HepG2 (cell line): Measurements from ENCODE around the gene NOL4L. TPM values are rescaled to one million over a fixed set of nuclear protein-coding genes. Genes with fewer than 3 reads are reported as not detected.

Source experiments
- ATAC-seq: fragments of 200-7000 bp; cut with Tn5 transposase; 3 replicates; pipeline ENCODE4 v1.9.1; 2020; ENCODE audit warnings: mild to moderate bottlenecking, moderate library complexity
- BruUV-seq: library from RNA; stranded (reverse); fragments of 400-500 nt; replicated peaks from 2 replicates; lab custom pipeline; 2021; lab: Mats Ljungman, UMichigan
- CTCF ChIA-PET: fragments of 300-600 bp; formaldehyde crosslinking; extraction: SDS; loops from one replicate; lab custom pipeline; 2021; ENCODE audit warnings: low total read pairs, inconsistent platforms, low intra/inter-chr PET ratio; lab: Yijun Ruan, JAX
- POLR2A ChIA-PET: fragments of 350-600 bp; sonication (Branson Sonifier 250); formaldehyde crosslinking; loops from one replicate; lab custom pipeline; 2020; ENCODE audit warnings: antibody characterized with exemption, inconsistent platforms; lab: Yijun Ruan, JAX
- DNase-seq: peaks from one replicate; pipeline ENCODE4 v3.0.0-alpha.2; 2015; ENCODE audit warnings: low spot score
- FAIRE-seq: peaks from 3 replicates; lab custom pipeline; 2011; peaks lifted over from hg19 to GRCh38; lab: Jason Lieb, UNC
- H2AFZ ChIP-seq: one replicate; pipeline ENCODE4 v1.6.1; 2011; ENCODE audit warnings: low read length, inconsistent platforms
- H3K27ac ChIP-seq: fragments of 300-600 bp; 3 replicates; pipeline ENCODE4 v1.8.0; 2011; ENCODE audit warnings: mixed run types, mild to moderate bottlenecking, mixed read lengths, low read length, inconsistent platforms; ENCODE audit not compliant: insufficient read depth; ENCODE audit errors: extremely low read length
- H3K27me3 ChIP-seq, 2 experiments: fragments of 200-600 bp in 1 of 2; 2 replicates in 1 of 2; 3 replicates in 1 of 2; pipeline versions ENCODE4 v1.6.0 to v1.8.0; 2011; ENCODE audit warnings: low read length in 2 of 2, mild to moderate bottlenecking in 2 of 2, moderate library complexity in 2 of 2, inconsistent platforms in 1 of 2; ENCODE audit not compliant: insufficient read depth in 2 of 2, control insufficient read depth in 1 of 2
- H3K36me3 ChIP-seq, 2 experiments: fragments of 200-600 bp in 1 of 2; replicated peaks in 1 of 2; 2 replicates in 1 of 2; 3 replicates in 1 of 2; pipeline versions ENCODE4 v1.5.1 to v1.8.0; 2011; ENCODE audit warnings: low read length in 2 of 2, inconsistent platforms in 1 of 2; ENCODE audit not compliant: insufficient read depth in 2 of 2, control insufficient read depth in 1 of 2
- H3K4me1 ChIP-seq: 2 replicates; pipeline ENCODE4 v1.5.1; 2012; ENCODE audit warnings: low read length, inconsistent platforms; ENCODE audit not compliant: insufficient read depth
- H3K4me2 ChIP-seq: 2 replicates; pipeline ENCODE4 v1.6.0; 2011; ENCODE audit warnings: low read depth, low read length, inconsistent platforms
- H3K4me3 ChIP-seq, 3 experiments: fragments of 200-600 bp in 1 of 3; sonication (generic), shearing (Covaris generic) in 1 of 3; replicated peaks in 1 of 3; 2 replicates each; pipeline ENCODE4 v1.5.1; 2011 to 2016; ENCODE audit warnings: low read length in 3 of 3, inconsistent platforms in 2 of 3, low read depth in 2 of 3, mild to moderate bottlenecking in 2 of 3, control low read depth in 1 of 3, mixed read lengths in 1 of 3; ENCODE audit not compliant: insufficient read depth in 1 of 3
- H3K79me2 ChIP-seq: one replicate; pipeline ENCODE4 v1.6.1; 2011; ENCODE audit warnings: low read length, inconsistent platforms; ENCODE audit not compliant: insufficient read depth
- H3K9ac ChIP-seq: 2 replicates; pipeline ENCODE4 v1.6.0; 2011; ENCODE audit warnings: mild to moderate bottlenecking, low read depth, low read length, inconsistent platforms; ENCODE audit not compliant: insufficient read depth
- H3K9me3 ChIP-seq: 2 replicates; pipeline ENCODE4 v1.5.1; 2012; ENCODE audit warnings: mild to moderate bottlenecking, low read length
- H4K20me1 ChIP-seq: 2 replicates; pipeline ENCODE4 v1.6.0; 2011; ENCODE audit warnings: inconsistent platforms, mild to moderate bottlenecking, low read length, moderate library complexity; ENCODE audit not compliant: insufficient read depth
- EED ChIP-seq: sonication (generic); formaldehyde crosslinking; IDR thresholded peaks from 2 replicates; pipeline ENCODE4 v1.5.0; 2020; ENCODE audit warnings: mild to moderate bottlenecking, missing genetic modification reagents
- HDAC2 ChIP-seq: sonication (generic); formaldehyde crosslinking; IDR thresholded peaks from 2 replicates; pipeline ENCODE4 v1.4.0; 2020; ENCODE audit warnings: missing genetic modification reagents
- MTA1 ChIP-seq: sonication (generic); formaldehyde crosslinking; IDR thresholded peaks from 2 replicates; pipeline ENCODE4 v1.4.0; 2020; ENCODE audit warnings: missing genetic modification reagents, mild to moderate bottlenecking, borderline replicate concordance
- NRL ChIP-seq: sonication (generic); formaldehyde crosslinking; IDR thresholded peaks from 2 replicates; pipeline ENCODE4 v1.5.0; 2020; ENCODE audit warnings: missing genetic modification reagents, mild to moderate bottlenecking, moderate library complexity, borderline replicate concordance
- REXO4 ChIP-seq: sonication (generic); formaldehyde crosslinking; IDR thresholded peaks from 2 replicates; pipeline ENCODE4 v1.8.0; 2022; ENCODE audit warnings: missing genetic modification reagents, mild to moderate bottlenecking, borderline replicate concordance
- SALL2 ChIP-seq: sonication (generic); formaldehyde crosslinking; IDR thresholded peaks from 2 replicates; pipeline ENCODE4 v1.8.1; 2023; ENCODE audit warnings: mild to moderate bottlenecking, missing genetic modification reagents, inconsistent platforms
- TARDBP ChIP-seq: sonication (generic); formaldehyde crosslinking; IDR thresholded peaks from 2 replicates; pipeline ENCODE4 v1.8.0; 2022; ENCODE audit warnings: mild to moderate bottlenecking, missing genetic modification reagents
- TOE1 ChIP-seq: sonication (generic); formaldehyde crosslinking; IDR thresholded peaks from 2 replicates; pipeline ENCODE4 v1.4.0; 2020; ENCODE audit warnings: mild to moderate bottlenecking, missing genetic modification reagents
- XBP1 ChIP-seq: sonication (generic); formaldehyde crosslinking; IDR thresholded peaks from 2 replicates; pipeline ENCODE4 v1.5.0; 2020; ENCODE audit warnings: missing genetic modification reagents
- ZNF292 ChIP-seq: sonication (generic); formaldehyde crosslinking; IDR thresholded peaks from 2 replicates; pipeline ENCODE4 v1.8.1; 2022; ENCODE audit warnings: mild to moderate bottlenecking, low read depth, missing genetic modification reagents, borderline replicate concordance
- ZNF30 ChIP-seq: sonication (generic); formaldehyde crosslinking; IDR thresholded peaks from 2 replicates; pipeline ENCODE4 v1.5.0; 2020; ENCODE audit warnings: mild to moderate bottlenecking, missing genetic modification reagents
- ZNF33B ChIP-seq: sonication (generic); formaldehyde crosslinking; IDR thresholded peaks from 2 replicates; pipeline ENCODE4 v1.5.1; 2020; ENCODE audit warnings: mild to moderate bottlenecking, missing genetic modification reagents
- ZSCAN30 ChIP-seq: sonication (generic); formaldehyde crosslinking; IDR thresholded peaks from 2 replicates; pipeline ENCODE4 v1.5.0; 2020; ENCODE audit warnings: mild to moderate bottlenecking, missing genetic modification reagents
- WGBS: methylation state at CpG from one replicate; pipeline ENCODE4 v1.1.6; 2017; ENCODE audit warnings: low lambda C conversion rate; 5-methylcytosine and 5-hydroxymethylcytosine counted together
- in situ Hi-C: cut with HindIII; loops from 2 replicates; pipeline ENCODE4 v1.10.0; 2017; ENCODE audit warnings: low pct_unique_long_range_greater_than_20kb; ENCODE audit not compliant: extremely low pct_ligation_motif_present
- intact Hi-C: fragments of 100-400 bp; cut with micrococcal nuclease; formaldehyde crosslinking; loops from one replicate; pipeline ENCODE4 v1.10.0; 2022; ENCODE audit not compliant: unreplicated experiment
- polyA plus RNA-seq, 8 experiments: library from polyadenylated mRNA; depleted of rRNA in 3 of 8; stranded (reverse) in 7 of 8; unstranded in 1 of 8; fragments of >200 nt; fragmentation: Illumina TruSeq in 4 of 8; extraction: Trizol in 4 of 8; gene quantifications; 2 replicates each; pipeline versions ENCODE4 v1.2.1 to v1.2.3, GENCODE V29; 2011 to 2016; ENCODE audit warnings: low read depth in 4 of 8, missing spikeins in 1 of 8, mixed read lengths in 1 of 8; ENCODE audit not compliant: insufficient read depth in 1 of 8
- total RNA-seq, 5 experiments: library from RNA; depleted of rRNA; stranded (reverse); fragments of >200 nt; fragmentation: Illumina TruSeq; extraction: Trizol; gene quantifications; 2 replicates each; pipeline ENCODE4 v1.2.3, GENCODE V29; 2016; ENCODE audit warnings: low read depth in 1 of 5
- TF ChIP-seq, protein P1 (sequence below): sonication (generic); formaldehyde crosslinking; IDR thresholded peaks from 2 replicates; pipeline ENCODE4 v1.4.0; 2020; ENCODE audit warnings: missing genetic modification reagents

NOL4L gene
- total and polyA plus RNA-seq, 2 of the 13 experiments (the other 11 are each of a cell fraction or from before 2014, with no cell fraction given): 16.6 to 35.4 TPM

GRCh38 chr20:32465092-32465900, 119.8 kb downstream of the NOL4L start:
- WGBS: 32% methylated on average over 23 of the region's 24 CpGs
- CTCF ChIA-PET: no interaction called here
- Histone ChIP-seq H3K27ac (peak overlapping the region; percentile 80), H3K27me3 (no peaks in the 10 kb centered on the region), H2AFZ (no peak overlapping the region), H3K36me3 (peaks cover 21 to 32% of the 10 kb centered on the region in 2 experiments; a peak in 4 of 5 replicates), H3K9ac (peak overlapping the region; percentile 65), H3K4me1 (peaks cover 59% of the 10 kb centered on the region), H3K79me2 (peaks cover 56% of the 10 kb centered on the region), H4K20me1 (peaks cover 7% of the 10 kb centered on the region; the same call in 1 of the 2 replicates), H3K4me3 (peak overlapping the region in 2 of 3 experiments; percentile 3 to 53; a peak in 2 of 6 replicates), H3K4me2 (peak overlapping the region; percentile 73), H3K9me3 (no peaks in the 10 kb centered on the region)
- FAIRE-seq (peak; percentile 97), DNase-seq (peak; percentile 98), ATAC-seq (peak; percentile 91)
- POLR2A ChIA-PET: interaction anchor here (0.8 to 2.5 kb wide), 9 partner anchors 9 to 108 kb away, joined by 3 to 39 read pairs (median 6); partner anchors contain the start of gene ASXL1
- BruUV-seq: TSS peak; percentile 35
- in situ Hi-C loops: no loop called here
- intact Hi-C loops: loop anchor here (2.0 kb wide), 1 partner anchor 188 kb away; no protein-coding TSS in a partner anchor
- TF ChIP-seq ZNF30 (no peak), TARDBP (CRISPR knock-in tag) (peak; percentile 95; the same call in 1 of the 2 replicates), XBP1 (CRISPR knock-in tag) (no peak), ZSCAN30 (CRISPR knock-in tag) (no peak; the same call in 1 of the 2 replicates), EED (peak; percentile 71; the same call in 1 of the 2 replicates), REXO4 (no peak), MTA1 (CRISPR knock-in tag) (peak; percentile 98), NRL (CRISPR knock-in tag) (peak; percentile 86; the same call in 1 of the 2 replicates), HDAC2 (CRISPR knock-in tag) (peak; percentile 81), TOE1 (CRISPR knock-in tag) (no peak; the same call in 1 of the 2 replicates), ZNF33B (peak; percentile 90; the same call in 1 of the 2 replicates), ZNF292 (CRISPR knock-in tag) (peak; percentile 93), SALL2 (CRISPR knock-in tag) (no peak)
- TF ChIP-seq, protein P1, sequence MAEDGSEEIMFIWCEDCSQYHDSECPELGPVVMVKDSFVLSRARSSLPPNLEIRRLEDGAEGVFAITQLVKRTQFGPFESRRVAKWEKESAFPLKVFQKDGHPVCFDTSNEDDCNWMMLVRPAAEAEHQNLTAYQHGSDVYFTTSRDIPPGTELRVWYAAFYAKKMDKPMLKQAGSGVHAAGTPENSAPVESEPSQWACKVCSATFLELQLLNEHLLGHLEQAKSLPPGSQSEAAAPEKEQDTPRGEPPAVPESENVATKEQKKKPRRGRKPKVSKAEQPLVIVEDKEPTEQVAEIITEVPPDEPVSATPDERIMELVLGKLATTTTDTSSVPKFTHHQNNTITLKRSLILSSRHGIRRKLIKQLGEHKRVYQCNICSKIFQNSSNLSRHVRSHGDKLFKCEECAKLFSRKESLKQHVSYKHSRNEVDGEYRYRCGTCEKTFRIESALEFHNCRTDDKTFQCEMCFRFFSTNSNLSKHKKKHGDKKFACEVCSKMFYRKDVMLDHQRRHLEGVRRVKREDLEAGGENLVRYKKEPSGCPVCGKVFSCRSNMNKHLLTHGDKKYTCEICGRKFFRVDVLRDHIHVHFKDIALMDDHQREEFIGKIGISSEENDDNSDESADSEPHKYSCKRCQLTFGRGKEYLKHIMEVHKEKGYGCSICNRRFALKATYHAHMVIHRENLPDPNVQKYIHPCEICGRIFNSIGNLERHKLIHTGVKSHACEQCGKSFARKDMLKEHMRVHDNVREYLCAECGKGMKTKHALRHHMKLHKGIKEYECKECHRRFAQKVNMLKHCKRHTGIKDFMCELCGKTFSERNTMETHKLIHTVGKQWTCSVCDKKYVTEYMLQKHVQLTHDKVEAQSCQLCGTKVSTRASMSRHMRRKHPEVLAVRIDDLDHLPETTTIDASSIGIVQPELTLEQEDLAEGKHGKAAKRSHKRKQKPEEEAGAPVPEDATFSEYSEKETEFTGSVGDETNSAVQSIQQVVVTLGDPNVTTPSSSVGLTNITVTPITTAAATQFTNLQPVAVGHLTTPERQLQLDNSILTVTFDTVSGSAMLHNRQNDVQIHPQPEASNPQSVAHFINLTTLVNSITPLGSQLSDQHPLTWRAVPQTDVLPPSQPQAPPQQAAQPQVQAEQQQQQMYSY (CRISPR knock-in tag): no peak
